ENCODE results near the gene COG8. TPM values are rescaled to one million over a fixed set of nuclear protein-coding genes. Genes with fewer than 3 reads are reported as not detected.

Gene COG8
- total and polyA plus RNA-seq, 2 donors (not counting 3 experiments of a cell fraction or from before 2014, with no cell fraction given): 29.0 to 31.6 TPM

GRCh38 chr16:69302301-69302700, 37.1 kb downstream of the COG8 start:
- ChIA-PET POLR2A (no interaction called here), CTCF (interaction anchor here (0.7 to 5.8 kb wide), 4 partner anchors 9 to 255 kb away, joined by 3 to 30 read pairs (median 3); no protein-coding TSS in a partner anchor)
- H2AFZ ChIP-seq (ENCODE audit: low read depth, low read length): no peak overlapping the region
- intact Hi-C loops (cut with micrococcal nuclease): no loop called here
- H3K36me3 ChIP-seq (ENCODE audit: control insufficient read depth in 2 of 2, extremely low read depth in 1 of 2, insufficient read depth in 2 of 2, low read length in 2 of 2): peaks cover 6% of the 10 kb centered on the region in 2 experiments
- H3K4me3 ChIP-seq (replicated peaks in 1 of 3; ENCODE audit: insufficient read depth in 1 of 3, low read depth in 1 of 3, low read length in 3 of 3): no peak overlapping the region
- dilution Hi-C loops (cut with MboI; ENCODE audit: extremely low pct_ligation_motif_present, low sequenced_read_pairs): no loop called here
- H3K4me2 ChIP-seq (ENCODE audit: insufficient read depth, low read length): no peak overlapping the region
- H3K27me3 ChIP-seq (ENCODE audit: control insufficient read depth in 2 of 2, insufficient read depth in 2 of 2, low read length in 2 of 2): no peaks in the 10 kb centered on the region
- FAIRE-seq: no peak
- no peaks in the 10 kb centered on the region for H3K9me3 ChIP-seq (replicated peaks; ENCODE audit: control insufficient read depth, insufficient read depth, low read length)
- H3K9me1 ChIP-seq (replicated peaks; ENCODE audit: control insufficient read depth, extremely low read depth, insufficient read depth, low read length): no peaks in the 10 kb centered on the region
- no peak overlapping the region for H3K9ac ChIP-seq (replicated peaks; ENCODE audit: extremely low read depth, insufficient read depth, low read length)
- no peak for DNase-seq (ENCODE audit: low read depth, low spot score)
- BruUV-seq (replicated peaks): no TSS peak
- H3K27ac ChIP-seq (ENCODE audit: insufficient read depth, low read depth, low read length): no peak overlapping the region
- peaks cover 21% of the 10 kb centered on the region for H3K4me1 ChIP-seq (ENCODE audit: control insufficient read depth, extremely low read depth, insufficient read depth, low read length)
- no peaks in the 10 kb centered on the region for H4K20me1 ChIP-seq (replicated peaks; ENCODE audit: control insufficient read depth, extremely low read depth, insufficient read depth, low read length)
- no peaks in the 10 kb centered on the region for H3K79me2 ChIP-seq (ENCODE audit: control insufficient read depth, insufficient read depth, low read length)
- no peak for TF ChIP-seq EZH2 (IDR thresholded peaks at IDR 0.05; ENCODE audit: borderline replicate concordance, low read depth, low read length, severe bottlenecking)
- no peak for TF ChIP-seq MAX (IDR thresholded peaks at IDR 0.05; ENCODE audit: insufficient read depth, insufficient read length)
- no peak for TF ChIP-seq POLR2AphosphoS5 (IDR thresholded peaks at IDR 0.05; ENCODE audit: insufficient read depth, low read depth, low read length)
- TF ChIP-seq FOS (IDR thresholded peaks at IDR 0.05; ENCODE audit: borderline replicate concordance, insufficient read depth, low read length): no peak
- TF ChIP-seq MYC (IDR thresholded peaks at IDR 0.05; ENCODE audit: low read depth, low read length): no peak
- TF ChIP-seq GATA2 (IDR thresholded peaks at IDR 0.05; ENCODE audit: insufficient read depth, insufficient read length, low read depth, low read length): no peak
- TF ChIP-seq POLR2A (IDR thresholded peaks at IDR 0.05; ENCODE audit: low read depth, low read length): no peak
- no peak for TF ChIP-seq JUN (IDR thresholded peaks at IDR 0.05; ENCODE audit: borderline replicate concordance, insufficient read depth, insufficient read length, low read depth)
- TF ChIP-seq, protein P1, sequence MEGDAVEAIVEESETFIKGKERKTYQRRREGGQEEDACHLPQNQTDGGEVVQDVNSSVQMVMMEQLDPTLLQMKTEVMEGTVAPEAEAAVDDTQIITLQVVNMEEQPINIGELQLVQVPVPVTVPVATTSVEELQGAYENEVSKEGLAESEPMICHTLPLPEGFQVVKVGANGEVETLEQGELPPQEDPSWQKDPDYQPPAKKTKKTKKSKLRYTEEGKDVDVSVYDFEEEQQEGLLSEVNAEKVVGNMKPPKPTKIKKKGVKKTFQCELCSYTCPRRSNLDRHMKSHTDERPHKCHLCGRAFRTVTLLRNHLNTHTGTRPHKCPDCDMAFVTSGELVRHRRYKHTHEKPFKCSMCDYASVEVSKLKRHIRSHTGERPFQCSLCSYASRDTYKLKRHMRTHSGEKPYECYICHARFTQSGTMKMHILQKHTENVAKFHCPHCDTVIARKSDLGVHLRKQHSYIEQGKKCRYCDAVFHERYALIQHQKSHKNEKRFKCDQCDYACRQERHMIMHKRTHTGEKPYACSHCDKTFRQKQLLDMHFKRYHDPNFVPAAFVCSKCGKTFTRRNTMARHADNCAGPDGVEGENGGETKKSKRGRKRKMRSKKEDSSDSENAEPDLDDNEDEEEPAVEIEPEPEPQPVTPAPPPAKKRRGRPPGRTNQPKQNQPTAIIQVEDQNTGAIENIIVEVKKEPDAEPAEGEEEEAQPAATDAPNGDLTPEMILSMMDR (IDR thresholded peaks at IDR 0.05; ENCODE audit: extremely low read depth in 1 of 2, insufficient read depth in 1 of 2, low read depth in 1 of 2, low read length in 2 of 2): no peak

Measured in endothelial cell of umbilical vein (primary cell).